H9 (cell line): Measurements from ENCODE around the gene LRRC7. TPM values are rescaled to one million over a fixed set of nuclear protein-coding genes. Genes with fewer than 3 reads are reported as not detected.

Source experiments
- DNase-seq: peaks from one replicate; pipeline ENCODE4 v3.0.0-alpha.2; 2017
- H2AFZ ChIP-seq: one replicate; pipeline ENCODE4 v1.6.1; 2013; ENCODE audit warnings: mild to moderate bottlenecking, low read length, control low read depth, moderate library complexity
- H2AK5ac ChIP-seq: 2 replicates; pipeline ENCODE4 v1.6.1; 2013; ENCODE audit warnings: low read length, control low read depth, mixed read lengths; ENCODE audit not compliant: insufficient read length
- H2BK120ac ChIP-seq: one replicate; pipeline ENCODE4 v1.6.1; 2013; ENCODE audit warnings: low read depth, mild to moderate bottlenecking, low read length, control low read depth, inconsistent platforms; ENCODE audit not compliant: poor library complexity, severe bottlenecking
- H2BK12ac ChIP-seq: 2 replicates; pipeline ENCODE4 v1.6.1; 2013; ENCODE audit warnings: low read length, control low read depth, mixed read lengths, low read depth; ENCODE audit not compliant: insufficient read length
- H2BK15ac ChIP-seq: 2 replicates; pipeline ENCODE4 v1.6.1; 2013; ENCODE audit warnings: low read depth, low read length, control low read depth
- H2BK20ac ChIP-seq: one replicate; pipeline ENCODE4 v1.6.1; 2013; ENCODE audit warnings: low read depth, mild to moderate bottlenecking, low read length, control low read depth, inconsistent platforms; ENCODE audit not compliant: poor library complexity, severe bottlenecking
- H2BK5ac ChIP-seq: 2 replicates; pipeline ENCODE4 v1.6.1; 2013; ENCODE audit warnings: low read length, control low read depth, mixed read lengths; ENCODE audit not compliant: insufficient read length
- H3K14ac ChIP-seq: 2 replicates; pipeline ENCODE4 v1.6.1; 2013; ENCODE audit warnings: low read length, control low read depth; ENCODE audit not compliant: insufficient read depth
- H3K18ac ChIP-seq: 2 replicates; pipeline ENCODE4 v1.6.1; 2013; ENCODE audit warnings: low read depth, mild to moderate bottlenecking, mixed read lengths, low read length, control low read depth; ENCODE audit not compliant: insufficient read length
- H3K23ac ChIP-seq: 2 replicates; pipeline ENCODE4 v1.6.1; 2013; ENCODE audit warnings: low read length, control low read depth, mixed read lengths, low read depth; ENCODE audit not compliant: insufficient read length
- H3K23me2 ChIP-seq: 2 replicates; pipeline ENCODE4 v1.6.1; 2013; ENCODE audit warnings: low read depth, mild to moderate bottlenecking, mixed read lengths, low read length, control low read depth; ENCODE audit not compliant: insufficient read length, poor library complexity, severe bottlenecking
- H3K27ac ChIP-seq: 2 replicates; pipeline ENCODE4 v1.5.1; 2013; ENCODE audit warnings: low read length, control low read depth, mixed read lengths, low read depth; ENCODE audit not compliant: insufficient read length
- H3K27me3 ChIP-seq: 2 replicates; pipeline ENCODE4 v1.6.1; 2013; ENCODE audit warnings: low read length, control low read depth, inconsistent platforms; ENCODE audit not compliant: insufficient read depth
- H3K4ac ChIP-seq: 2 replicates; pipeline ENCODE4 v1.6.1; 2013; ENCODE audit warnings: low read depth, mild to moderate bottlenecking, control low read depth, inconsistent platforms, low read length, moderate library complexity
- H3K4me1 ChIP-seq: 2 replicates; pipeline ENCODE4 v1.6.1; 2013; ENCODE audit warnings: low read length, control low read depth, inconsistent platforms; ENCODE audit not compliant: insufficient read depth
- H3K4me2 ChIP-seq: 2 replicates; pipeline ENCODE4 v1.6.1; 2013; ENCODE audit warnings: low read length, control low read depth, mixed read lengths; ENCODE audit not compliant: insufficient read length, insufficient read depth
- H3K56ac ChIP-seq: 2 replicates; pipeline ENCODE4 v1.6.1; 2013; ENCODE audit warnings: low read depth, mild to moderate bottlenecking, mixed read lengths, low read length, control low read depth; ENCODE audit not compliant: insufficient read length
- H3K79me1 ChIP-seq: 2 replicates; pipeline ENCODE4 v1.6.1; 2013; ENCODE audit warnings: low read depth, mild to moderate bottlenecking, moderate library complexity, low read length, control low read depth, inconsistent platforms; ENCODE audit not compliant: insufficient read depth, poor library complexity, severe bottlenecking
- H3K79me2 ChIP-seq: 2 replicates; pipeline ENCODE4 v1.6.1; 2013; ENCODE audit warnings: low read length, control low read depth, inconsistent platforms; ENCODE audit not compliant: insufficient read depth
- H3K9ac ChIP-seq: 2 replicates; pipeline ENCODE4 v1.6.1; 2013; ENCODE audit warnings: low read length, control low read depth, mixed read lengths; ENCODE audit not compliant: insufficient read length; ENCODE audit errors: extremely low read depth
- H3K9me3 ChIP-seq: one replicate; pipeline ENCODE4 v1.6.1; 2013; ENCODE audit warnings: low read depth, low read length, inconsistent platforms; ENCODE audit not compliant: control insufficient read depth
- H3T11ph ChIP-seq: one replicate; pipeline ENCODE4 v1.6.1; 2013; ENCODE audit warnings: mild to moderate bottlenecking, low read length, control low read depth, inconsistent platforms
- H4K20me1 ChIP-seq: one replicate; pipeline ENCODE4 v1.6.1; 2013; ENCODE audit not compliant: control insufficient read depth, insufficient read length, insufficient read depth
- H4K5ac ChIP-seq: 2 replicates; pipeline ENCODE4 v1.6.1; 2013; ENCODE audit warnings: low read depth, mild to moderate bottlenecking, mixed read lengths, low read length, control low read depth; ENCODE audit not compliant: insufficient read length
- H4K8ac ChIP-seq: replicated peaks from 2 replicates; pipeline ENCODE4 v1.6.1; 2013; ENCODE audit warnings: low read length, control low read depth, mixed read lengths, low read depth; ENCODE audit not compliant: insufficient read length
- H4K91ac ChIP-seq: 2 replicates; pipeline ENCODE4 v1.6.1; 2013; ENCODE audit warnings: low read depth, mild to moderate bottlenecking, moderate library complexity, mixed read lengths, low read length, control low read depth; ENCODE audit not compliant: insufficient read length
- H3K27ac Mint-ChIP-seq, 3 experiments: 2 replicates in 2 of 3; 3 replicates in 1 of 3; pipeline ENCODE4 v1.8.0; 2020 to 2021; ENCODE audit warnings: mixed read lengths in 3 of 3, mild to moderate bottlenecking in 1 of 3, moderate library complexity in 1 of 3
- H3K27me3 Mint-ChIP-seq: 2 replicates; pipeline ENCODE4 v1.8.0; 2021; ENCODE audit warnings: low read depth, mild to moderate bottlenecking, moderate library complexity, mixed read lengths
- H3K36me3 Mint-ChIP-seq, 3 experiments: 2 replicates in 2 of 3; 3 replicates in 1 of 3; pipeline ENCODE4 v1.8.0; 2020 to 2021; ENCODE audit warnings: low read depth in 3 of 3, mixed read lengths in 3 of 3; ENCODE audit not compliant: insufficient read depth in 1 of 3
- H3K4me1 Mint-ChIP-seq, 2 experiments: 2 replicates each; pipeline ENCODE4 v1.8.0; 2020; ENCODE audit warnings: mixed read lengths in 2 of 2
- H3K4me3 Mint-ChIP-seq, 2 experiments: 2 replicates in 1 of 2; 3 replicates in 1 of 2; pipeline ENCODE4 v1.8.0; 2020 to 2021; ENCODE audit warnings: mild to moderate bottlenecking in 2 of 2, mixed read lengths in 2 of 2, moderate library complexity in 1 of 2
- H3K9me3 Mint-ChIP-seq, 2 experiments: 2 replicates in 1 of 2; 3 replicates in 1 of 2; pipeline ENCODE4 v1.8.0; 2020; ENCODE audit warnings: mild to moderate bottlenecking in 2 of 2, mixed read lengths in 2 of 2, moderate library complexity in 1 of 2
- CTCF ChIP-seq: fragments of 200-600 bp; sonication (generic); conservative IDR thresholded peaks from 3 replicates; pipeline ENCODE4 v1.8.0; 2021; ENCODE audit warnings: antibody characterized with exemption, mild to moderate bottlenecking
- WGBS: extraction: QIAGEN DNeasy Blood & Tissue Kit; methylation state at CpG from one replicate; pipeline ENCODE4 v1.1.7; 2013; ENCODE audit warnings: missing lambda C conversion rate, low lambda C conversion rate, mixed read lengths; ENCODE audit not compliant: insufficient read length; ENCODE audit errors: extremely low coverage; 5-methylcytosine and 5-hydroxymethylcytosine counted together
- total RNA-seq: library from RNA; stranded (reverse); gene quantifications from 2 replicates; pipeline ENCODE4 v1.2.1, GENCODE V29; 2021

LRRC7 gene
- total RNA-seq, 1 experiment from 2014 or later: not detected

GRCh38 chr1:69814926-69815325, 247.2 kb downstream of the LRRC7 start:
- no peak overlapping the region for H2AFZ ChIP-seq
- H3T11ph ChIP-seq: no peak overlapping the region
- Mint-ChIP-seq H3K4me1 (no peaks in the 10 kb centered on the region), H3K27ac (no peak overlapping the region), H3K36me3 (no peaks in the 10 kb centered on the region), H3K4me3 (no peak overlapping the region), H3K9me3 (no peaks in the 10 kb centered on the region), H3K27me3 (no peaks in the 10 kb centered on the region)
- H2AK5ac ChIP-seq: no peak overlapping the region
- no peak overlapping the region for H2BK15ac ChIP-seq
- WGBS: no CpG with 5 or more reads among the region's 2 CpGs
- H3K4me2 ChIP-seq: no peak overlapping the region
- H4K8ac ChIP-seq: no peak overlapping the region
- H3K56ac ChIP-seq: no peak overlapping the region
- H2BK5ac ChIP-seq: no peak overlapping the region
- H2BK12ac ChIP-seq: no peak overlapping the region
- H2BK120ac ChIP-seq: no peak overlapping the region
- H3K14ac ChIP-seq: no peak overlapping the region
- no peaks in the 10 kb centered on the region for H3K27me3 ChIP-seq
- TF ChIP-seq CTCF: no peak
- no peak overlapping the region for H4K5ac ChIP-seq
- no peaks in the 10 kb centered on the region for H3K23me2 ChIP-seq
- H3K4ac ChIP-seq: no peak overlapping the region
- H3K4me1 ChIP-seq: no peaks in the 10 kb centered on the region
- no peaks in the 10 kb centered on the region for H3K79me1 ChIP-seq
- no peak overlapping the region for H3K23ac ChIP-seq
- no peak for DNase-seq
- H4K20me1 ChIP-seq: no peaks in the 10 kb centered on the region
- no peak overlapping the region for H3K27ac ChIP-seq
- H3K9ac ChIP-seq: no peak overlapping the region
- H3K9me3 ChIP-seq: no peaks in the 10 kb centered on the region
- no peak overlapping the region for H4K91ac ChIP-seq
- H3K18ac ChIP-seq: no peak overlapping the region
- no peak overlapping the region for H2BK20ac ChIP-seq
- no peaks in the 10 kb centered on the region for H3K79me2 ChIP-seq
